ENCODE measurements around the gene PRPF19. TPM values are rescaled to one million over a fixed set of nuclear protein-coding genes. Genes with fewer than 3 reads are reported as not detected.

PRPF19 gene
- total RNA-seq, 1 donor from 2014 or later = 74.4 TPM

DNA sequence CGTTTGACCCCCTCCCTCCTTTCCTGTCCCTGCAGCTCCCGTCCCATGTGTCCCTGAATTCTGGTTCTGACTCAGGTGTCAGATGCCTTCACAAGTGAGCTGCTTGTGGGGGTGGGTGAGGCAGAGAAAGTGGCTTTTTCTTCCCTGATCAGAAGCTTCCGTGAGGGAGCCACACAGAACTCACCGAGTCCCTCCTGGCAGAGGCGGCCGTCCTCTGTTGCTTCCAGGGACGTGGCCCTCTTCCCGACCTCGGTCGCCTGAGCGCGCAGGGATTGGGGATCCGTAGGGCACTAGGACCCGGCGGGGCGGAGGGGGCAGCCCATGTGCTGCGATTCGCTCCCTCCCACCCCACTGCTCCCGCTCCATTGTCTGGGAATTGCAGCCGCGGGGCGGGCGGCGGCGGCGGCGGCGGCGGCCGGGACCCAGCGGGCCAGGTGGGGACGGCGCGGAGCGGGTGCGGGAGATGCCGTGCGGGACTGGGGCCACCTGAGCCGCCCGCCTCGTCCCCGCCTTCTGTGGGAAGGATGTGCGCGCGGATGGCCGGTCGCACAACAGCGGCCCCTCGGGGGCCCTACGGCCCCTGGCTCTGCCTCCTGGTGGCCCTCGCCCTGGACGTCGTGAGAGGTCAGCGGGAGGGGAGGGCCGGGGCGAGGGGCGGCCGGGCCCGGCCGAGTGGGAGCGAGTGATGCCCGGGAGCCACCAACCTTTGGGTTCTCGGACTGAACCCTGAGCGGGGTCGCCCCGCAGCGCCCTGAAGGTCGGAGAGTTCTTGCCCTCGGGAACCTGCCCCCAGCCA, 17.9 kb upstream of the PRPF19 start, which contains the start of gene TMEM132A:
TSS of gene TMEM132A (plus strand) at position 351 of the 796 bp plus-strand sequence. CDS start at position 525, 174 bp downstream.
- TF ChIP-seq, protein P1, sequence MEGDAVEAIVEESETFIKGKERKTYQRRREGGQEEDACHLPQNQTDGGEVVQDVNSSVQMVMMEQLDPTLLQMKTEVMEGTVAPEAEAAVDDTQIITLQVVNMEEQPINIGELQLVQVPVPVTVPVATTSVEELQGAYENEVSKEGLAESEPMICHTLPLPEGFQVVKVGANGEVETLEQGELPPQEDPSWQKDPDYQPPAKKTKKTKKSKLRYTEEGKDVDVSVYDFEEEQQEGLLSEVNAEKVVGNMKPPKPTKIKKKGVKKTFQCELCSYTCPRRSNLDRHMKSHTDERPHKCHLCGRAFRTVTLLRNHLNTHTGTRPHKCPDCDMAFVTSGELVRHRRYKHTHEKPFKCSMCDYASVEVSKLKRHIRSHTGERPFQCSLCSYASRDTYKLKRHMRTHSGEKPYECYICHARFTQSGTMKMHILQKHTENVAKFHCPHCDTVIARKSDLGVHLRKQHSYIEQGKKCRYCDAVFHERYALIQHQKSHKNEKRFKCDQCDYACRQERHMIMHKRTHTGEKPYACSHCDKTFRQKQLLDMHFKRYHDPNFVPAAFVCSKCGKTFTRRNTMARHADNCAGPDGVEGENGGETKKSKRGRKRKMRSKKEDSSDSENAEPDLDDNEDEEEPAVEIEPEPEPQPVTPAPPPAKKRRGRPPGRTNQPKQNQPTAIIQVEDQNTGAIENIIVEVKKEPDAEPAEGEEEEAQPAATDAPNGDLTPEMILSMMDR (IDR thresholded peaks at IDR 0.05; ENCODE audit: partially characterized antibody, unreplicated experiment) = no peak
- Mint-ChIP-seq H3K4me3 (ENCODE audit: unreplicated experiment) (peak within 1 kb of the TSS; percentile 98), H3K36me3 (ENCODE audit: unreplicated experiment) (peaks cover 8% of the 10 kb centered on the region), H3K27me3 (ENCODE audit: unreplicated experiment) (peaks cover 11% of the 10 kb centered on the region), H3K9me3 (ENCODE audit: unreplicated experiment) (peaks cover 13% of the 10 kb centered on the region), H3K4me1 (ENCODE audit: low read depth, unreplicated experiment) (peaks cover 24% of the 10 kb centered on the region), H3K27ac (ENCODE audit: unreplicated experiment) (peak within 1 kb of the TSS; percentile 96)
- peak; percentile 90 for DNase-seq

DNA sequence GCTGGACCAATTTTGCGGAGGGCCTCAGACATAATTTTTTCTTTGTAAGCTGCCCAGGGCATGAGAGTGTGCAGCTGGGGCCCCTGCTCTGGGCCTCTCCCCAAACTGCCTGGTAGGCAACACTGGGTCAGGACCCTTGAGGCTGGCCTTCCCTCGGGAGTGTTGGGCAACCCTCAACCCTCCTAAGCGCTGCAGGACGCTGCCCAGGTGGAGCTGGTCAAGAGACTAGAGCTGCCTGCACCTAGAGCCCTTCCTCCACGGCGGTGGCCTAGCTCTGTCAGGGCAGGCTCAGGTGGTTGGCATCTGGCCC, 17.4 kb upstream of the PRPF19 start:
- H3K4me1 Mint-ChIP-seq (ENCODE audit: low read depth, unreplicated experiment) = peaks cover 24% of the 10 kb centered on the region
- peak overlapping the region; percentile 86 for H3K27ac Mint-ChIP-seq (ENCODE audit: unreplicated experiment)
- TF ChIP-seq, protein P1 (IDR thresholded peaks at IDR 0.05; ENCODE audit: partially characterized antibody, unreplicated experiment) = no peak
- peak overlapping the region; percentile 82 for H3K4me3 Mint-ChIP-seq (ENCODE audit: unreplicated experiment)
- H3K36me3 Mint-ChIP-seq (ENCODE audit: unreplicated experiment) = peaks cover 8% of the 10 kb centered on the region
- no peak for DNase-seq
- peaks cover 13% of the 10 kb centered on the region for H3K9me3 Mint-ChIP-seq (ENCODE audit: unreplicated experiment)
- peaks cover 11% of the 10 kb centered on the region for H3K27me3 Mint-ChIP-seq (ENCODE audit: unreplicated experiment)

DNA sequence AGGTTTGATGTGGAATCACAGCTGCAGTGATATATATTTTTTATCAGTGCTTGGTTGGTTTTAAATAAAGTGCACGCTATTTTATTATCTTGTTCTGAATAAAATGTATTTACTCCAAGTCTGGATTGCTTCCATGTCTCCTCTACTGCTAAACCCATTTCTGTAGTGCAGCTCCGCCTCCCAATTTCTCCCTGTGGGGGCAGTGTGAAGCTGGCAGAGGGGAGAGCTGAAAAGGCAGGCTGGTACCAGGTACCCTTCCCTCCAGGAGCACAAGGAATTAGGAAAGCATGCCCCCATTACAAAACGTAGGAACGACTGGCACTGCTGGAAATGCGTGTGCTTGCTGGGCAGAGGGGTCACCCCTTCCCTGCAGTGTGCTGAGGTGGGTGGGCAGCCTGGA, 16.9 kb upstream of the PRPF19 start:
- Mint-ChIP-seq H3K27me3 (ENCODE audit: unreplicated experiment) (peaks cover 11% of the 10 kb centered on the region), H3K4me1 (ENCODE audit: low read depth, unreplicated experiment) (peaks cover 24% of the 10 kb centered on the region), H3K9me3 (ENCODE audit: unreplicated experiment) (peaks cover 13% of the 10 kb centered on the region), H3K36me3 (ENCODE audit: unreplicated experiment) (peaks cover 8% of the 10 kb centered on the region), H3K27ac (ENCODE audit: unreplicated experiment) (no peak overlapping the region), H3K4me3 (ENCODE audit: unreplicated experiment) (peak overlapping the region; percentile 74)
- TF ChIP-seq, protein P1 (IDR thresholded peaks at IDR 0.05; ENCODE audit: partially characterized antibody, unreplicated experiment) = no peak
- DNase-seq = no peak

DNA sequence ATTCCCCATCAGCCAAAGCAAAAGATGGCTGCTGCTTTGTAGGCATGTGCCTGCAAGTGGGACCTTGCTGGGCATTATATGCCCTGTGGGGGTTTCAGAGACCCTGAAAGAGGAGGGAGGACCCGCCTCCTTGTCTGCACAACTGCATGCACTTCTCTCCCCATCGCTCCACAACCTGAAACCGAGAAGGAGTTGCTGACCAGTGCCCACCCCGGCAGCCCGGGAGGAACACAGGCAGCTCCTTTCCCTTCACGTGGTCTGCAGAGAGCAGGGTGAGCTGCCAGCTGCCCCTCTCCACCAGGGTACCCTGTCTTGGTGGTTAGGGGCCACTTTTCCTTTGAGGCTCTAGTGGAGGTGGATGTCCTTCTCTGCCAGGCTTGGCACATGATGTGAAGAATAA, 16.5 kb upstream of the PRPF19 start:
- TF ChIP-seq, protein P1 (IDR thresholded peaks at IDR 0.05; ENCODE audit: partially characterized antibody, unreplicated experiment) = no peak
- Mint-ChIP-seq H3K36me3 (ENCODE audit: unreplicated experiment) (peaks cover 8% of the 10 kb centered on the region), H3K4me3 (ENCODE audit: unreplicated experiment) (peak overlapping the region; percentile 74), H3K4me1 (ENCODE audit: low read depth, unreplicated experiment) (peaks cover 24% of the 10 kb centered on the region), H3K9me3 (ENCODE audit: unreplicated experiment) (peaks cover 11% of the 10 kb centered on the region), H3K27me3 (ENCODE audit: unreplicated experiment) (peaks cover 11% of the 10 kb centered on the region), H3K27ac (ENCODE audit: unreplicated experiment) (no peak overlapping the region)
- DNase-seq = no peak

DNA sequence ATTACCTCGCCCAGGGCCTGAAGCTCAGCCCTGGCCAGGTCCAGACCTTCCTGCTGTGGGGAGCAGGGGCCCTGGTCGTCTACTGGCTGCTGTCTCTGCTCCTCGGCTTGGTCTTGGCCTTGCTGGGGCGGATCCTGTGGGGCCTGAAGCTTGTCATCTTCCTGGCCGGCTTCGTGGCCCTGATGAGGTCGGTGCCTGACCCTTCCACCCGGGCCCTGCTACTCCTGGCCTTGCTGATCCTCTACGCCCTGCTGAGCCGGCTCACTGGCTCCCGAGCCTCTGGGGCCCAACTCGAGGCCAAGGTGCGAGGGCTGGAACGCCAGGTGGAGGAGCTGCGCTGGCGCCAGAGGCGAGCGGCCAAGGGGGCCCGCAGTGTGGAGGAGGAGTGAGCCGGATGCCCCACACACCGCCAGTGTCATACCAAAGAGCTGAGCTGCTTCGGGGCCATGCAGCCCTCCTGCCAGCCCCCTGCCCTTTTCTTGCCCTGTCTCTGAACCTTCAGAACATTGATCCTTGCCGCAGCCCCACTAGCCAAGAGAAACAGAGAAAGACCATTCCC, 15.5 kb upstream of the PRPF19 start:
- peaks cover 10% of the 10 kb centered on the region for H3K9me3 Mint-ChIP-seq (ENCODE audit: unreplicated experiment)
- H3K27ac Mint-ChIP-seq (ENCODE audit: unreplicated experiment) = peak overlapping the region; percentile 40
- peaks cover 8% of the 10 kb centered on the region for H3K36me3 Mint-ChIP-seq (ENCODE audit: unreplicated experiment)
- no peak for DNase-seq
- peaks cover 21% of the 10 kb centered on the region for H3K4me1 Mint-ChIP-seq (ENCODE audit: low read depth, unreplicated experiment)
- peaks cover 11% of the 10 kb centered on the region for H3K27me3 Mint-ChIP-seq (ENCODE audit: unreplicated experiment)
- H3K4me3 Mint-ChIP-seq (ENCODE audit: unreplicated experiment) = no peak overlapping the region
- TF ChIP-seq, protein P1 (IDR thresholded peaks at IDR 0.05; ENCODE audit: partially characterized antibody, unreplicated experiment) = no peak

Measured in glutamatergic neuron (in vitro differentiated cells).